Measurements from ENCODE around the gene OR6S1. TPM values are rescaled to one million over a fixed set of nuclear protein-coding genes. Genes with fewer than 3 reads are reported as not detected.

Gene OR6S1
- total RNA-seq, 2 experiments from 2014 or later = not detected

GRCh38 chr14:20680843-20681347, 39.4 kb upstream of the OR6S1 start:
- TF ChIP-seq CTCF (IDR thresholded peaks at IDR 0.05) = no peak
- no peaks in the 10 kb centered on the region for H3K36me3 ChIP-seq (ENCODE audit: insufficient read depth, low read length)
- DNase-seq = peak in 5 of 14 experiments; percentile 28 to 65 (median 41)
- Mint-ChIP-seq H3K4me3 (no peak overlapping the region), H3K27me3 (peaks cover 7% of the 10 kb centered on the region), H3K36me3 (ENCODE audit: low read depth) (peaks cover 4% of the 10 kb centered on the region), H3K4me1 (ENCODE audit: low read depth) (peaks cover 5% of the 10 kb centered on the region), H3K9me3 (no peaks in the 10 kb centered on the region), H3K27ac (no peak overlapping the region)
- H3K27ac ChIP-seq (ENCODE audit: low read depth in 1 of 2, low read length in 2 of 2) = peak overlapping the region; percentile 94 to 95
- CTCF ChIA-PET = interaction anchor here (0.9 to 4.1 kb wide), 8 partner anchors 10 to 375 kb away, joined by 3 to 27 read pairs (median 4); partner anchors contain the start of gene TTC5
- peak overlapping the region; percentile 79 for H3K4me3 ChIP-seq (ENCODE audit: low read length)
- H3K9me3 ChIP-seq (ENCODE audit: control insufficient read depth in 1 of 2, insufficient read depth in 1 of 2, low read length in 2 of 2) = no peaks in the 10 kb centered on the region
- intact Hi-C loops (cut with DNase I, micrococcal nuclease) = loop anchor here (1.0 to 5.0 kb wide), 5 partner anchors 18 to 406 kb away; partner anchors contain the start of genes OSGEP (in 1 of the 2) and PARP2 (in 1 of the 2)
- peaks cover 53% of the 10 kb centered on the region for H3K4me1 ChIP-seq (ENCODE audit: insufficient read depth, low read length)
- peak; percentile 28 for ATAC-seq (ENCODE audit: poor library complexity)
- no peaks in the 10 kb centered on the region for H3K27me3 ChIP-seq (ENCODE audit: control insufficient read depth in 1 of 2, insufficient read depth in 2 of 2, low read length in 2 of 2)
- POLR2A ChIA-PET = interaction anchor here (0.6 to 5.1 kb wide), 24 partner anchors 10 to 353 kb away, joined by 3 to 85 read pairs (median 8); partner anchors contain the start of genes APEX1, CCNB1IP1, OSGEP and PARP2

GRCh38 chr14:20680363-20680762, 38.9 kb upstream of the OR6S1 start:
- TF ChIP-seq CTCF (IDR thresholded peaks at IDR 0.05) = no peak
- peaks cover 7% of the 10 kb centered on the region for H3K27me3 Mint-ChIP-seq
- no peak overlapping the region for H3K4me3 Mint-ChIP-seq
- no peaks in the 10 kb centered on the region for H3K27me3 ChIP-seq (ENCODE audit: control insufficient read depth in 1 of 2, insufficient read depth in 2 of 2, low read length in 2 of 2)
- no peaks in the 10 kb centered on the region for H3K9me3 ChIP-seq (ENCODE audit: control insufficient read depth in 1 of 2, insufficient read depth in 1 of 2, low read length in 2 of 2)
- peaks cover 5% of the 10 kb centered on the region for H3K4me1 Mint-ChIP-seq (ENCODE audit: low read depth)
- peak overlapping the region; percentile 79 for H3K4me3 ChIP-seq (ENCODE audit: low read length)
- ATAC-seq (ENCODE audit: poor library complexity) = no peak
- ChIA-PET POLR2A (interaction anchor here (1.3 to 5.1 kb wide), 10 partner anchors 11 to 205 kb away, joined by 3 to 65 read pairs (median 16); no protein-coding TSS in a partner anchor), CTCF (interaction anchor here (1.4 to 4.1 kb wide), 4 partner anchors 11 to 290 kb away, joined by 3 to 27 read pairs (median 10); no protein-coding TSS in a partner anchor)
- no peaks in the 10 kb centered on the region for H3K9me3 Mint-ChIP-seq
- no peak overlapping the region for H3K27ac Mint-ChIP-seq
- H3K36me3 ChIP-seq (ENCODE audit: insufficient read depth, low read length) = no peaks in the 10 kb centered on the region
- intact Hi-C loops (cut with DNase I, micrococcal nuclease) = loop anchor here (5.0 kb wide), 3 partner anchors 48 to 338 kb away; partner anchors contain the start of genes OSGEP (in 1 of the 2) and PARP2 (in 1 of the 2)
- DNase-seq = no peak
- H3K27ac ChIP-seq (ENCODE audit: low read depth in 1 of 2, low read length in 2 of 2) = peak overlapping the region in 1 of 2 donors; percentile 95
- peaks cover 4% of the 10 kb centered on the region for H3K36me3 Mint-ChIP-seq (ENCODE audit: low read depth)
- peaks cover 53% of the 10 kb centered on the region for H3K4me1 ChIP-seq (ENCODE audit: insufficient read depth, low read length)

- no peak for TF ChIP-seq CTCF (IDR thresholded peaks at IDR 0.05)
- Histone ChIP-seq H3K27me3 (ENCODE audit: control insufficient read depth in 1 of 2, insufficient read depth in 2 of 2, low read length in 2 of 2) (no peaks in the 10 kb centered on the region), H3K27ac (ENCODE audit: low read depth in 1 of 2, low read length in 2 of 2) (no peak overlapping the region), H3K9me3 (ENCODE audit: control insufficient read depth in 1 of 2, insufficient read depth in 1 of 2, low read length in 2 of 2) (no peaks in the 10 kb centered on the region), H3K4me3 (ENCODE audit: low read length) (no peak overlapping the region), H3K4me1 (ENCODE audit: insufficient read depth, low read length) (peaks cover 50% of the 10 kb centered on the region), H3K36me3 (ENCODE audit: insufficient read depth, low read length) (no peaks in the 10 kb centered on the region)
- peaks cover 5% of the 10 kb centered on the region for H3K4me1 Mint-ChIP-seq (ENCODE audit: low read depth)
- intact Hi-C loops (cut with DNase I, micrococcal nuclease) = loop anchor here (2.0 to 5.0 kb wide), 4 partner anchors 15 to 338 kb away; partner anchors contain the start of genes OSGEP (in 1 of the 2) and PARP2 (in 1 of the 2)
- ChIA-PET POLR2A (interaction anchor here (3.1 to 5.1 kb wide), 4 partner anchors 11 to 70 kb away, joined by 18 to 65 read pairs (median 48); no protein-coding TSS in a partner anchor), CTCF (interaction anchor here (1.0 to 4.1 kb wide), 6 partner anchors 11 to 291 kb away, joined by 3 to 27 read pairs (median 4); no protein-coding TSS in a partner anchor)
- no peak for ATAC-seq (ENCODE audit: poor library complexity)
- H3K36me3 Mint-ChIP-seq (ENCODE audit: low read depth) = peaks cover 4% of the 10 kb centered on the region
- H3K4me3 Mint-ChIP-seq = peak overlapping the region; percentile 36
- peaks cover 7% of the 10 kb centered on the region for H3K27me3 Mint-ChIP-seq
- DNase-seq = peak in 2 of 14 experiments; percentile 49 to 51
- no peaks in the 10 kb centered on the region for H3K9me3 Mint-ChIP-seq
- H3K27ac Mint-ChIP-seq = no peak overlapping the region
Measured at GRCh38 chr14:20679907-20680306, 38.4 kb upstream of the OR6S1 start.
